Heart left ventricle (tissue), 13 donors: ENCODE measurements around the gene SLC26A1.

Source experiments
- CTCF ChIP-seq, 12 donors: fragments of 200-600 bp; sonication (generic) in 4 of 12; IDR thresholded peaks; one replicate each; pipeline versions ENCODE4 v1.5.0 to v1.8.0; 2018 to 2022; ENCODE audit warnings: antibody characterized with exemption in 12 of 12, mild to moderate bottlenecking in 5 of 12
- POLR2A ChIP-seq, 2 donors: fragments of 450-650 bp; IDR thresholded peaks; one replicate each; pipeline ENCODE4 v1.6.1; 2017; ENCODE audit warnings: antibody characterized with exemption in 2 of 2, mild to moderate bottlenecking in 2 of 2, moderate library complexity in 2 of 2
- donor health status: ischemic (EF 13 %, LVEDD 7.1; RV severe dilation, severe dysfunction).
- donor health status: DM: no; HTN: yes; CAD: no.
- donor health status: DM: no; HTN: no; CAD: no.
- donor health status: ischemic (EF 25% LVEDD 6.9; RV normal size, moderate dysfunction).
- donor health status: ischemic (EF 25% LVEDD 5.7; RV mildly dilated, moderate dysfunction).
- donor health status: ischemic (EF 35%, LVEDD 5.7; RV mildly dilated, moderate dysfunction).
- donor health status: nonischemic (EF 11% LVEDD 7.7; RV severe dilation, severe dysfunction).
- donor health status: DM: yes; HTN: yes; CAD: no.
- donor health status: PGD.
- donor health status: ischemic (EF 29% LVEDD 5.4; RV normal size, mild dysfunction).
- donor health status: nonischemic (EF 23%, LVEDD 6.1; RV moderate dilation, normal function).

DNA sequence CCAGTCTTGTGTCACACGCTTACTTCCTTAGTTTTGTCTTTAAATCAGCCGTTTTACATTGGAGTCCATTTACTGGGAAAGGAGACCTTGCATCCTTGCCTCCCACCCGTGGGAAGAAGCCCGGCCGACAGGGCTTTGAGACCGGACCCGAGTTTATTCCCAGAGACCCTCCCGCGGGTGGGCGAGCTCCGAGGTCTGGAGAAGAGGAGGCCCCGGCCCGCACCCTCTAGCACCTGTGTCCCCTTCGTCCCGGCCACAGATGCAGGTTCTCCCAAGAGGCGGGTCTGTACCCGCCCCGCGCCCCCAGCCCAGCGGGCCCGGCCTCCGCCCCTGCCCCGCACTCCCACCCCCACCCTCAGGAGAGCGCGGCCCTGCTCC lies 3.8 kb upstream of the SLC26A1 start:
- TF ChIP-seq CTCF (IDR thresholded peaks at IDR 0.05) (no peak), POLR2A (IDR thresholded peaks at IDR 0.05) (no peak)
